Effector memory CD8-positive, alpha-beta T cell (primary cell): ENCODE measurements around the gene GOLPH3L.
"Not testable (repeated sequence)": the region's sequence is repeated elsewhere in the genome, so short reads cannot be mapped to it uniquely, and the experiment has no call there.

ENCODE experiments used
- ATAC-seq: fragments of 150-1000 bp; cut with Tn5 transposase; replicated peaks from 2 replicates; pipeline ENCODE4 v1.10.0; 2021; ENCODE audit warnings: mild to moderate bottlenecking, moderate library complexity
- DNase-seq, 3 experiments: peaks; one replicate each; pipeline ENCODE4 v3.0.0; 2021
- H3K27ac Mint-ChIP-seq, 2 donors: one replicate each; pipeline ENCODE4 v1.8.0; 2022; ENCODE audit warnings: mild to moderate bottlenecking in 2 of 2, mixed read lengths in 2 of 2, moderate library complexity in 2 of 2
- H3K27me3 Mint-ChIP-seq, 2 donors: one replicate each; pipeline ENCODE4 v1.8.0; 2022; ENCODE audit warnings: mixed read lengths in 2 of 2
- H3K36me3 Mint-ChIP-seq: one replicate; pipeline ENCODE4 v1.8.0; 2022; ENCODE audit warnings: mild to moderate bottlenecking, moderate library complexity, mixed read lengths; ENCODE audit not compliant: insufficient read depth
- H3K4me1 Mint-ChIP-seq, 2 donors: one replicate each; pipeline ENCODE4 v1.8.0; 2022; ENCODE audit warnings: low read depth in 2 of 2, mixed read lengths in 2 of 2
- H3K4me3 Mint-ChIP-seq, 2 donors: one replicate each; pipeline ENCODE4 v1.8.0; 2022; ENCODE audit warnings: mild to moderate bottlenecking in 2 of 2, mixed read lengths in 2 of 2, moderate library complexity in 2 of 2
- H3K9me3 Mint-ChIP-seq, 2 donors: one replicate each; pipeline ENCODE4 v1.8.0; 2022; ENCODE audit warnings: mixed read lengths in 2 of 2

GOLPH3L gene

GRCh38 chr1:150692720-150693119 is 4.2 kb downstream of the GOLPH3L start:
- Mint-ChIP-seq H3K4me3 (no peak overlapping the region), H3K36me3 (peaks cover 39% of the 10 kb centered on the region), H3K27me3 (no peaks in the 10 kb centered on the region), H3K9me3 (no peaks in the 10 kb centered on the region), H3K4me1 (peaks cover 8 to 23% of the 10 kb centered on the region in 2 donors), H3K27ac (no peak overlapping the region)
- no peak for ATAC-seq
- no peak for DNase-seq

- H3K27ac Mint-ChIP-seq = peak overlapping the region; percentile 25 to 63
- DNase-seq (no peak), ATAC-seq (no peak)
- no peaks in the 10 kb centered on the region for H3K9me3 Mint-ChIP-seq
- H3K4me3 Mint-ChIP-seq = no peak overlapping the region
- H3K27me3 Mint-ChIP-seq = no peaks in the 10 kb centered on the region
- H3K36me3 Mint-ChIP-seq = peaks cover 30% of the 10 kb centered on the region
- H3K4me1 Mint-ChIP-seq = peaks cover 3 to 14% of the 10 kb centered on the region in 2 donors
Observed at GRCh38 chr1:150688763-150689162, 8.2 kb downstream of the GOLPH3L start.

GRCh38 chr1:150686275-150686674 is 10.7 kb downstream of the GOLPH3L start:
- Mint-ChIP-seq H3K27me3 (no peaks in the 10 kb centered on the region), H3K36me3 (peaks cover 20% of the 10 kb centered on the region), H3K4me3 (no peak overlapping the region), H3K9me3 (no peaks in the 10 kb centered on the region), H3K4me1 (peaks cover 6 to 15% of the 10 kb centered on the region in 2 donors), H3K27ac (no peak overlapping the region)
- DNase-seq = no peak
- no peak for ATAC-seq

- no peak overlapping the region for H3K4me3 Mint-ChIP-seq
- DNase-seq (no peak), ATAC-seq (peak; percentile 88)
- peaks cover 20% of the 10 kb centered on the region for H3K36me3 Mint-ChIP-seq
- peak overlapping the region; percentile 61 to 71 for H3K27ac Mint-ChIP-seq
- H3K4me1 Mint-ChIP-seq = peaks cover 6 to 18% of the 10 kb centered on the region in 2 donors
- no peaks in the 10 kb centered on the region for H3K27me3 Mint-ChIP-seq
- H3K9me3 Mint-ChIP-seq = no peaks in the 10 kb centered on the region
Observed at GRCh38 chr1:150683914-150684313, 13.0 kb downstream of the GOLPH3L start.

GRCh38 chr1:150678988-150679387 is 18.0 kb downstream of the GOLPH3L start:
- Mint-ChIP-seq H3K9me3 (no peaks in the 10 kb centered on the region), H3K4me1 (peaks cover 5 to 8% of the 10 kb centered on the region in 2 donors), H3K27me3 (no peaks in the 10 kb centered on the region), H3K36me3 (peaks cover 19% of the 10 kb centered on the region), H3K4me3 (no peak overlapping the region), H3K27ac (no peak overlapping the region)
- no peak for DNase-seq
- ATAC-seq = no peak

GRCh38 chr1:150674881-150675280 is 22.1 kb downstream of the GOLPH3L start:
- Mint-ChIP-seq H3K9me3 (no peaks in the 10 kb centered on the region), H3K4me1 (no peaks in the 10 kb centered on the region), H3K36me3 (peaks cover 33% of the 10 kb centered on the region), H3K27me3 (no peaks in the 10 kb centered on the region), H3K4me3 (no peak overlapping the region), H3K27ac (no peak overlapping the region)
- ATAC-seq (no peak), DNase-seq (no peak)

GRCh38 chr1:150663321-150663720 is 33.6 kb downstream of the GOLPH3L start:
- H3K4me1 Mint-ChIP-seq = no peaks in the 10 kb centered on the region
- peak overlapping the region in 1 of 2 donors; percentile 9 for H3K27ac Mint-ChIP-seq
- DNase-seq (no peak), ATAC-seq (no peak)
- peaks cover 14% of the 10 kb centered on the region for H3K36me3 Mint-ChIP-seq
- H3K4me3 Mint-ChIP-seq = no peak overlapping the region
- H3K9me3 Mint-ChIP-seq = no peaks in the 10 kb centered on the region
- H3K27me3 Mint-ChIP-seq = no peaks in the 10 kb centered on the region

- Mint-ChIP-seq H3K36me3 (peaks cover 17% of the 10 kb centered on the region), H3K4me3 (no peak overlapping the region), H3K9me3 (no peaks in the 10 kb centered on the region), H3K4me1 (no peaks in the 10 kb centered on the region), H3K27me3 (no peaks in the 10 kb centered on the region), H3K27ac (no peak overlapping the region)
- ATAC-seq (no peak), DNase-seq (no peak)
Observed at GRCh38 chr1:150662811-150663210, 34.1 kb downstream of the GOLPH3L start.

- H3K27ac Mint-ChIP-seq = no peak overlapping the region
- H3K36me3 Mint-ChIP-seq = peaks cover 12% of the 10 kb centered on the region
Observed at GRCh38 chr1:150661156-150661555, 35.8 kb downstream of the GOLPH3L start.

GRCh38 chr1:150660584-150660983 is 36.4 kb downstream of the GOLPH3L start:
- H3K27ac Mint-ChIP-seq = no peak overlapping the region
- no peak for ATAC-seq
- no peaks in the 10 kb centered on the region for H3K4me1 Mint-ChIP-seq
- no peak for DNase-seq
- no peaks in the 10 kb centered on the region for H3K9me3 Mint-ChIP-seq
- no peaks in the 10 kb centered on the region for H3K27me3 Mint-ChIP-seq
- no peak overlapping the region for H3K4me3 Mint-ChIP-seq
- H3K36me3 Mint-ChIP-seq = peaks cover 12% of the 10 kb centered on the region

More at GRCh38 chr1:150661156-150661555, 35.8 kb downstream of the GOLPH3L start:
- Mint-ChIP-seq H3K4me3 (no peak overlapping the region), H3K27me3 (no peaks in the 10 kb centered on the region), H3K4me1 (no peaks in the 10 kb centered on the region), H3K9me3 (no peaks in the 10 kb centered on the region)
- ATAC-seq (no peak), DNase-seq (no peak)

- not testable (repeated sequence) for H3K9me3 Mint-ChIP-seq, ATAC-seq
Observed at GRCh38 chr1:150657064-150657463, 39.9 kb downstream of the GOLPH3L start.

GRCh38 chr1:150654635-150655034 is 42.3 kb downstream of the GOLPH3L start:
- not testable (repeated sequence) for H3K4me1 Mint-ChIP-seq, H3K9me3 Mint-ChIP-seq, DNase-seq, H3K4me3 Mint-ChIP-seq, ATAC-seq, H3K27me3 Mint-ChIP-seq
- H3K36me3 Mint-ChIP-seq = peaks cover 16% of the 10 kb centered on the region
- H3K27ac Mint-ChIP-seq = peak overlapping the region in 1 of 2 donors; percentile 80

More at GRCh38 chr1:150657064-150657463, 39.9 kb downstream of the GOLPH3L start:
- peaks cover 18% of the 10 kb centered on the region for H3K36me3 Mint-ChIP-seq
- not testable (repeated sequence) for H3K27ac Mint-ChIP-seq, DNase-seq, H3K4me1 Mint-ChIP-seq, H3K27me3 Mint-ChIP-seq, H3K4me3 Mint-ChIP-seq

GRCh38 chr1:150650193-150650592 is 46.8 kb downstream of the GOLPH3L start:
- no peaks in the 10 kb centered on the region for H3K27me3 Mint-ChIP-seq
- H3K36me3 Mint-ChIP-seq = peaks cover 22% of the 10 kb centered on the region

GRCh38 chr1:150649441-150650075 is 47.4 kb downstream of the GOLPH3L start:
- H3K4me1 Mint-ChIP-seq = no peaks in the 10 kb centered on the region
- no peak overlapping the region for H3K4me3 Mint-ChIP-seq
- no peak for ATAC-seq
- H3K27me3 Mint-ChIP-seq = no peaks in the 10 kb centered on the region
- H3K9me3 Mint-ChIP-seq = no peaks in the 10 kb centered on the region
- H3K27ac Mint-ChIP-seq = peak overlapping the region in 1 of 2 donors; percentile 76
- no peak for DNase-seq
- peaks cover 22% of the 10 kb centered on the region for H3K36me3 Mint-ChIP-seq

More at GRCh38 chr1:150650193-150650592, 46.8 kb downstream of the GOLPH3L start:
- DNase-seq (no peak), ATAC-seq (no peak)
- H3K4me1 Mint-ChIP-seq = no peaks in the 10 kb centered on the region
- no peak overlapping the region for H3K4me3 Mint-ChIP-seq
- no peaks in the 10 kb centered on the region for H3K9me3 Mint-ChIP-seq
- no peak overlapping the region for H3K27ac Mint-ChIP-seq
